Stimulated activated naive CD4-positive, alpha-beta T cell treated with Interleukin-2 at 50 U/mL for 16 hours (primary cell): Measurements from ENCODE around the gene SLC25A52.
"Not testable (repeated sequence)": the region's sequence is repeated elsewhere in the genome, so short reads cannot be mapped to it uniquely, and the experiment has no call there.

Experiments used
- DNase-seq: peaks from one replicate; lab custom pipeline; 2025; lab: John Stamatoyannopoulos, UW

The SLC25A52 gene, protein sequence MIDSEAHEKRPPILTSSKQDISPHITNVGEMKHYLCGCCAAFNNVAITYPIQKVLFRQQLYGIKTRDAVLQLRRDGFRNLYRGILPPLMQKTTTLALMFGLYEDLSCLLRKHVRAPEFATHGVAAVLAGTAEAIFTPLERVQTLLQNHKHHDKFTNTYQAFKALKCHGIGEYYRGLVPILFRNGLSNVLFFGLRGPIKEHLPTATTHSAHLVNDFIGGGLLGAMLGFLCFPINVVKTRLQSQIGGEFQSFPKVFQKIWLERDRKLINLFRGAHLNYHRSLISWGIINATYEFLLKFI

DNA sequence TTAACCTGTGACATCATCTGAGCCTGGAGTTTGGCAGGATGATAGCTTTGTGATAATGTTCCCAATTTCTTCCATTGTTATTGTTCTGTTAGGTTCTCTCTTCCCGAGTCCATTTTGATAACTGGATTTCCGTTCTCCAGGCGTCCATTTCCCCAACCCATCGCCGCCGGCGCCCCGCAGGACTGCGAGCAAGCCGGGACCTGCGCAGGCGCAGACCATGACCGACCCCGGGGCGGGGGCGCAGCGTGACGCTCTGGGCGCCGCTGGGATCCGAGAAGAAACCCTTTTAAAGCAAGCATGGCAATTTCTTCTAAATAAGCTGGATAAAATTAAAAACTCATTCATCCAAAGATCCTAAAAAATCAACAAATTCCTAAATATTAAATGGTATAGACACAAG, at the start of gene SLC25A52:
SLC25A52 (minus strand) TSS at position 186 of the 400 bp plus-strand sequence. CDS start 219 bp downstream, outside the sequence.
- no peak for DNase-seq

DNA sequence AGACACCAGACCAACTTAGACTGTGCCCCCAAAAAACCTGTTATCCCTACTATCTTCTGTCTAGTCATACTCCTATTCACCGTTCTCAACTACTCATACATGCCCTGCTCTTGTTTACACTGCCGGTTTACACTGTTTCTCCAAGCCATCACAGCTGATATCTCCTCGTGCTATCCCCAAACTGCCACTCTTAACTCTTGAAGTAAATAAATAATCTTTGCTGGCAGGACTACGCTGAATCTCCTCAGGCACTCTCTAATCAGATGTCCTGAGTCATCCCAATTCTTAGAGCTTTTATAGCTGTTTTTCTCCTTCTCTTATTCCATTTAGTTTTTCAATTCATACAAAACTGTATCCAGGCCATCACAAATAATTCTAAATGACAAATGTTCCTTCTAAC, 48.4 kb upstream of the SLC25A52 start:
- DNase-seq: not testable (repeated sequence)

DNA sequence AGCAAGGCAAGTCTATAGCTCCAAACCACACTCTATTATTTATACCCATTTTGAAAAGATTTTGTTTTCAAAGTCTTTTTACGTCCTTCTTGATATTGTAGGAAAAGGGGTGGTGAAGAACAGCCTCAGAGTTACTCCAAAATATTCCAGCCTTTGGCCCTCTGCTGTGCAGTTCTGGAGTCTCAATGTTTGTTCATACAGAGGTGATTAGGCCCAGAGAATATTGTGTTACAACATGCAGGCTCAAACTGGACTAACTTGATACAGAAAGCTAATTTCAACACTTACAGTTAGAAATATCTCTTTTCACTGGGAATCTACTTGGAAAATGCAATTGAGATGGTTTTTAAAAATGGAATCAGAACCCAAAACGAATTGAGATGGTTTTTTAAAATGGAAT, 40.4 kb upstream of the SLC25A52 start:
- DNase-seq: no peak

DNA sequence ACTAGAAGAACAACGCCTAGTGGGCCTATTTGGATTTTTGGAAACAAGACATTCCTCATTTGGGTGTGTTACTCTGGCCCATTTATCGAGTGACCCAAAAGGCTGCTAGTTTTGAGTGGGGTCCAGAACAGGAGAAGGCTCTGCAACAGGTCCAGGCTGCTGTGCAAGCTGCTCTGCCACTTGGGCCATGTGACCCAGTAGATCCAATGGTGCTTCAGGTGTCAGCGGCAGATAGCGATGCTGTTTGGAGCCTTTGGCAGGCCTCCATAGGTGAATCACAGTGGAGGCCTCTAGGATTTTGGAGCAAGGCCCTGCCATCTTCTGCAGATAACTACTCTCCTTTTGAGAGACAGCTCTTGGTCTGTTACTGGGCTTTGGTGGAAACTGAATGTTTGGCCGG, 38.6 kb upstream of the SLC25A52 start:
- DNase-seq: not testable (repeated sequence)

DNA sequence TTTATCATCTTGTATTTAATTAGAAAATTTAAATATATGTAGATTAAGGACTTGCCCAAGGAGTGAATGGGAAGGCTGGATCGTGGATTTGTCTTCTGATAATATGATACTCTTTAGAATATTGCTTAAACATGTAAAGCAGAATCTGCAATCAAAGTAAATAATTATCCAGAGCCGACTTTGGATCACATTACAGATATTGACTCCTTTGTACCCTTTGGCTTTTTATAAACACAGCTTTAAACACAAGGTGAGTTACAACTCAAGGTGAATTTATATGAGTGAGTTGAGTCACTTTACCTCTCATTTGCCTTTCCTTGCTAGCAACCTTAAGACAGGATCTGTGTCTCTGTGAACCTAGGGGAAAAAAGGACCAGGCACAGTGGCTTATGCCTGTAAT, 37.7 kb upstream of the SLC25A52 start:
- DNase-seq: no peak

DNA sequence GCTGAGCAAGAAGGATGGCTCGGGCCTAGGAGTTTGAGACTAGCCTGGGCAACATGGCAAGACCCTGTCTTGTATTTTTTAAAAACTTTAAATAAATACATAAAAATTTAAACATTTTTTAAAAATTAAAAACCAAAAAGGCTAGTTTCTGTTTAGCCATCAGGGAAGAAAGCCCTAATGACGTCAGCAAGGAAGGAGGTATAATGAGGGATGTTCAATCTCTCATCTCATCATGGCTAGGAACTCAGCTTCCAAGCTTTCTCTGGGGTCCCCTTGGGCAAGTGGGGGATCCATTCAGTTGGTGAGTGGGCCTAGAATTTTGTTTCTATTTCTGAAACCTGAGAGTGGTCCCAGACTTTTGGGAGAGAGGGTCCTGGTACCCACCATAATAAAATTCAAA, 35.1 kb upstream of the SLC25A52 start:
- no peak for DNase-seq

DNA sequence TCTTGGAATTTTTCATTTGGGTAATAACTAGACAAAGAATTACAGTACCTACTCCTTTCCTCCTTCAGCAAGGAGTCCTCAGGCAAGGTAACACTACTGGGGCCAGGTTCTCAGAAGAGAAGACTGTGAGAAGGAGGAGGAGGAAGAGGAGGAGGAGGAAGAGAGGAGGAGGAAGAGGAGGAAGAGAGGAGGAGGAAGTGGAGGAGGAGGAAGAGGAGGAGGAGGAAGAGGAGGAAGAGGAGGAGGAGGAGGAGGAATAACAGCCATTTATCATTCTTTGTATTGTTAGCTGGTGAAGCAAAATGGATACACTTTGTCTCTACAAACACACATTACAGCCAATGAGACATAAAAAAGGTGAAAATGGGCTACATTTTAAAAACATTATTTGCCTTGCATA, 32.9 kb upstream of the SLC25A52 start:
- no peak for DNase-seq

DNA sequence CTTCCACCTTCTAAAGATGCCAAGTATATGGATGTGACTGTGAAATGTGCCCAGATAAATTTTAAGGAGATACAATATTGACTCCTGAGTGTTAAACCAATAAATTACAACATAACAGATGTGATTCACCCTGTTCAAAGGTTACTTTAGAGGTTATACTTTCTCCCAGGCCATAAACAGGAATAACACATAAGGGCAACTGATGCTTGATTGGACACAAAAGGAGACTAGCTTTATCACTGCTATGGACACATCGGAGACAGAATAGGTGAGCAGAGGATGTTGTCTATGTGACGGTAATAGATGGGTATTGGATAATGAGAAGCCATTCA, 31.9 kb upstream of the SLC25A52 start:
- DNase-seq: no peak

DNA sequence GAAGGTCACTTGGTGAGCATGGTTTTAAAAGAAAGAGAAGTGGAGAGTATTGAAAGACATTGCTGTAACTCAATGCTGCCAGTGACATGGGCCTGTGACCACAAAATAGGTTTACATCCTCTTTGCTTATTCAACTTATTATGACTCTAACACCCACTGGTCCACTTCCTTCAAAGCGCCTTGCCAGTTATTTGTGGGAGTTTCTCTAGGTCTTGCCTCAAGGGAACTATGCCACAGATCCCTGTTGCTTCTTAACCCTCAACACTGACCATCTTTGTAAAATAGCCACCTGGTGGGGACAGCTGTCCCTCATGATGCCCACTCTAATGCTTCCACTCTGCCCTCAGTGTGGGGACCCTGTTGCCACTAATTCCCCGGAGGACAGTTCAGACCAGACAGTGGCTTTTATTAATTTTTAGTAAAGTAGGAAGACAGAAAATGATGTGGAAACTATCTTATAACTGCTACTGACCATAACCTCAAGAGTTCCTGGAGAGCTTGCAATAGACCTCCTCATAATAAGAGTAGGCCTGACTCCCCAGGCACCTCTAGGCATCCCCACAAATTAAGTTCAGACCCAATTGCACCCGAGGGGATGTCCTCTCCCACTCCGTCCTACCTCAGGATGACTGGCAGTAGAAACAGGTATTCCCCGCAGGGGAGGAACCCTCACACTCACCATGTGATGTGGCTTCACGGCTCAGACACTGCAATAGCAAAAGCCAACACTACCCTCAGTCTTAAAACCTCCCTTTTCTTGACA, 31.3 kb upstream of the SLC25A52 start:
- no peak for DNase-seq

DNA sequence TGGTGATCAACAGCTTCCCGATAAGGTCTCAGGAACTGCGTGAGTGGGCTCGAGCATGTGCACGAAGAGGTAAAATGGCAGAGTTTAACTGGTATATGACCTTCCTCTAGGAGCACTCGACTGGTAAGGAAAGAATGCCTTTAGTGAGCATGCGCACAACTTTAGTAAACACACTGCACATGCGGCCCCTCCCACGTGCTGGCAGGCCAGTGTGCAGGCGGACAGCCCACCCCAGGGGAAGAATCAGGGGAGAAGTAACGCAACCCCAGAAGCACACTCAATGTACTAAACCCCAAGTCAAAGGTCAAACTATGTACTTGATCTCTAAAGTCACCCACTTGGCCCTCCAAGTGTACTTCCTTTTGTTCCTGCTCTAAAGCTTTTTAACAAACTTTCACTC, 28.7 kb upstream of the SLC25A52 start:
- DNase-seq: no peak

DNA sequence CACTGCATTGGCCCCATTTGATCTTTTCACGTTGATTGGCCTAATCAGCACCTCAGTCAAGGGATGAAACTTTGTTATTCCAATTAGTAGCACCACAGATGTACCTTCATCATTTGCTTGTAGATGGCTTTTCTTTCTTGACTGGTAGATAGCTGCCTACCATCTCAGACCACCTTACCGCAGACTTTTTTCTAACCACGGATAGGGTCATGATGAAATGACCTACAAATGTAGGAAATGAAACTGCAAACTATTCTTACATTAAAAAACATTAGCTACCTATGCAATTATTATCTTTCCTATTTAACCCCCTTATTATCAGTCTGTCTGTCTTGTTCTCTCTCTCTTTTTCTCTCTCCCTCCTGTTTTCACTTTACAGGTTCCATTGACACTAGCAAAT, 22.4 kb upstream of the SLC25A52 start:
- no peak for DNase-seq

DNA sequence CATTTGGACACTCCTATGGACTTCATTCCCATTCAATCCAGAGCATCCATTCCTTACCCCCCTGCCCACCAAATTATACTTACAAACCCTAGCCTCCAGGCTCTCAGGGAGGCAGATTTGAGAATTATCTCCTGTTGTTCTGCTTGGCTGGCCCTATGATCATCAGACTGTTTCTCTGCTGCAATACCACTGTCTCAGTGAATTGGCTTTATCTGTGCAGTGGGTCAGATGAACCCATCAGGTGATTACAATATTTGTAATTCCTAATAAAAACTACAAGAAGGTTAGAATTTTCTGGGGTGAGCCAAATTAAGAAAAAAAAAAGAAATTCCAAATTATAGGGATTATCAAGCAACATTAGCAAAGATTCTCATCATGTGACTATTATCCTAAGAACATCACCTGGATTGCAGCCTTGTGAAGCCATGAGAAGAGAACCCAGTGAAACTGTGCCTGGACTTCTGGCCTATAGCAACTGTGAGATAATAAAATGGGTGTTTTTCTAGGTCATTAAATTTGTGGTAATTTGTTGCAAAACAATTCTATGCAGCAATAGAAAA, 17.8 kb upstream of the SLC25A52 start:
- DNase-seq: no peak

DNA sequence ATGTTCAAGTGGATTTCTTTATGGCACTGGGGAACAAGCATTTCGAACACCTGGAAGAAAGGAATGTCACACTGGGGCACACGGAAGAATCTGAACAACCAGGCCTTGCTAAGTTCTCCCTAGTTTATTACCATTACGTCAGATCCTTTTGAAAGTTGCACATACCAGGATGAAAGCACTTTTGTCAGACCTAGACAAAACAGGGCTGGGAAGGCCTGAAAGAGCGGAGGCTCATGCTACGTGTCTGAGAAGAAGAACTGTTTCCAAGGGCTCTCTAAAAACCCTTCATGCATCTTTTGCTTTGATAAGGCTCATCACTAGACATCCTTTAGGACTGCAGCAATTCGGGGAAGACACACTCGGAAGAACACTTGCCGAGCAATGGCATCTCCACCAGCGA, 15.4 kb upstream of the SLC25A52 start:
- no peak for DNase-seq

DNA sequence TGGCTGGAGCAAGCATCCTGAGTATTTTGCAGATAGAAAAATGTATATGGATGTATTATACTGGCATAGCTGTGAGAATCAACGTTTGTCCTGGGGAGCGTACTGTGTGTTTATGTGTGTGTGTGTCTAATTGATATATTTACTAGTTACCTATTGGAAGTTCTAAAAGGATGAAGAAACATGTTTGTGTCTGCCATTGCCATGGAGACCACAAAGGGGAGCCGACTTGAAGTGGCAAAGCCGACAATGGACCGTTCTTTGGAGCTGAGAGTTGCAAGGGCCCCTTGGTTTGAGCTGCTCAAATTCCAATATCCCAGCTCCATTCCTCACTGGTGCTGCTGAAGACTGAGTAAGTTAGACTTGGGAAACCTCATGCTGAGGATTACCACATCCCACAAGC, 14.3 kb upstream of the SLC25A52 start:
- no peak for DNase-seq

DNA sequence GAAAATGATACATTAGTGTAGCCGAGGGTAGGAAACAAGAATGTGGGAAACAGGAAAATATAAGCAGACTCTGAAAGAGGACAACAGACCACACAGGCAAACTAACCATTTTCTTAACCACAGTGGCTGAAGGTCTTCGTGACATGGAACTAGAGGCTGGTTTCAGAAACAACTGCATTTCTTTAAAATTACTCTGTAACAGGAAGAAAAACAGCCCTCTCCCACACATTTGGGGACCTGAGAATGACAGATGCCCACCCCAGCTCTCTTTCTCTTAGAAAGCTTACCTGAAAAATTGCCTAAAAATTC, 13.8 kb upstream of the SLC25A52 start:
- DNase-seq: no peak

DNA sequence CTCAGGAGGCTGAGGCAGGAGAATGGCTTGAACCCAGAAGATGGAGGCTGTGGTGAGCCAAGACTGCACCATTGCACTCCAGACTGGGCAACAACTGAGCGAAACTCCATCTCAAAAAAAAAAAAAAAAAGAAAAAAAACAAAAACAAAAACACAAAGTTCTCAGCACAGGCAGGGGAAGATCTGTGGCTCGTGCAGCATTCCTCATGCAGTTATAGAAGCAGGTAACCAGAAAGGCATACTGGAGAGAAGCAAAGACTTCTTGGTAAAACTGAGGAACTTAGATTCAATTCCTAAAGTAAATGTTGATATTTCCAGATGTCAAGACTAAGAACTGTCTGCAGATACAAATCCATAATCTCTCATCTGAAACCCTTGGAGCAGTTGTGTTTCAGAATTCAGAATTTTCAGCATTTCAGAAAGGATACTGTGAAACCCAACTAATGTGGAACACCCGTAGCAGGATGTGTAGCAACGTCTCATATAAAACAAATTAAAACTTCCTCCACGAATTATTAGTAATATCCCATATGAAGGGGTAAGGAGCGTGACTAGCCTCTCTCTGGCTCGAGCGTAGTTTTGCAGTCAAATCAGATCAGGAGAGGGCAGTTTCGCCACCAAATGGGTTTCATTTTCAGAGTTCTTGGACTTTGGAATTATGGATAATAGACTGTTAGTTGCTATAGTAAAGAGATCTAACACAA, 13.2 kb upstream of the SLC25A52 start:
- no peak for DNase-seq

DNA sequence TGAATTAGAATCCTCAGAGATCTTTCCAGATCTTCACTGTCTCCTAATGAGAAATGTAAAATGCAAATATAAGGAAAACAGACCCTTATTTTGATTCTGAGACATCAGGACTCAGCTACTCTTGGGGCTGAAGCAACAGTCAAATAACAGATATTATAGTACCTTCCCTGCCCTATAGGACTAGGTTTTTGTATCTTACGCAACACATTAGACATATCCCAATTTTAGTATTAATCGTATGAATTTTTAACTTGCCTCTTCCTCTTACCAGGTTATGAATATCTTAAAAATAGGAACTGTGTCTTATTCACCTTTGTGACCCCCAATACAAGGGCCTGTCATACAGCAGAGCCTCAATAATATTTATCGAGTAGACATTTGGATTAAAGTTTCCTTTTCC, 12.0 kb upstream of the SLC25A52 start:
- no peak for DNase-seq

DNA sequence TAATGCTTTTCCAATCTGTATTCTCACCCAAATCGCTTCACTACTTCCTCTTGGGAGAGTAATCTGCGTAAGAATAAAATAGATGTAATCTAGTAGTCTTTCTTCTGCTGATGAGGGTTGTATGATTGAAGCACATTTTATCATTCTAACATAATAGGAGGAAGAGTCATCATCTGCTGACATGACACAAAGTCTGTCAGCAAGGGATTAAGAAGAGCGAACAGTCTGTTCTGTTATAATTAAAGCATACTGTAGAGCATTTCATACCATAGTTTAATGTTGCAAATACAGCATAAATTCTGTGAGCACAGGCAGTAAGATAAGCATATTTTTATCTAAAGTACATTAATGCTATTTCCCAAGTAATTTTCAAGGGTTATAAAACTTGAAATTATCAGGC, 10.4 kb downstream of the SLC25A52 start:
- DNase-seq: no peak

DNA sequence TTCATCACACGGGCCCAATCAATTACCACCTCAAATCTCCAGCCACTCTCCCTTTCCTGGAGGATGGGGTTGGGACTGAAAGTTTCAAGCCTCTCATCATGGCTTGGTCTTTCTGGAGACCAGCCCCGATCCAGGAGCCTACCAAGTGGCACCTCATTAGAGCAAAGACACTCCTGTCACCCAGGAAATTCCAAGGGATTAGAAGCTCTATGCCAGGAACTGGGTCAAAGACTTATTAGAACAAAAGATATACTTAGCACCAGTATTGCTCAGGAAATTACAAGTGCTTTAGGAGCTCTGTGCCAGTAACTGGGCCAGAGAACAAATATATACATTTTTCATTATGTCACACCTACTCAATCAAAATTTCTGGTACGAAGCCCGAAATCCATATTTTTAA, 14.3 kb downstream of the SLC25A52 start:
- no peak for DNase-seq

DNA sequence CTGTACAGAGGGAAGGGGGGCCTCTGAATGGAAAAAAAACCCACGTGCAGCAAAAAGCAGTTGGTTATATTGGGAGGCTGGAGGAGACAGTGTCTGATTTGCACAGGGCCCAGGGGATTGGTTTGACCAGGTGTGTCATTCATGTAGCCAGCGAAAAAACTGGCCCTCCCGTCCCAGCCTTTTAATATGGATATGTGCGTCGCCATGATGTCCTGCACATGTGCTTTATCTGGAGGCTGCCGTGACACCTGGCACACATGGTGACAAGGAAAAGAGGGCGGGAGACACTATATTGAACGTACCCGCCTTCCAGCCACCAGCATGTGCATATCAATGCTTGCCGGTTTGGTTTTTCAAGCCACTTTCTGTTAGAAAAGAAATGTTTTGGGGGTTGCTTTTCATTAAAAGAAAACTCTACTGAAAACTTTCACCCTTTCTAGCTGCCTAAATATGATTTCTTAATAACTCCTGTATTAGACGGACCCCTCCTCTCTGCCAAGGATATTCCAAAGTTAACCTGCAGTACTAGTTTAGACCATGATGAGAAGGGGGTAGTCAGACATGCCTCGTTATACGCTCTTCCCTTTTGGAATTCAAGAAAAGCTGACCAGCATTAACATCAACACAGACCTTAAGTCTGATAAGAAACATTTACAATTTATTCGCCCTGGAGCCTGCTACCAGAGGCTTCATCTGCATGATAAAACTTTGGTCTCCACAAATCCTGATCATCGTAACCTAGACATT, 16.2 kb downstream of the SLC25A52 start:
- no peak for DNase-seq

DNA sequence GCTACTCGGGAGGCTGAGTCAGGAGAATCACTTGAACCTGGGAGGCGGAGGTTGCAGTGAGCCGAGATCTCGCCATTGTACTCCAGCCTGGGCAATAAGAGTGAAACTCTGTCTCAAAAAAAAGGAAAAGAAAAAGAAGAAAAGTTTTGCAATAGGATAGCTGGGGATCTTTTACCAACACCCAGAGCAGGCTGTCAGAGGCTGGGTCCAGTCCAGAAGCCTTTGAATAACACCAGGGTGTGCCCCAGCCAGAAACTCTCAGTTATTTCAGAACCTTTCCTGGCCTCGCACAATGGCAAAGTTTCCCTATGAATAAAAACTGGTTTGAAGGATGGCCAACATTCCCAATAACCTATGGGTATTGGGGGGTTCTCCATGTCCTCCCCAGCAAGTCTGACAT, 17.1 kb downstream of the SLC25A52 start:
- not testable (repeated sequence) for DNase-seq

DNA sequence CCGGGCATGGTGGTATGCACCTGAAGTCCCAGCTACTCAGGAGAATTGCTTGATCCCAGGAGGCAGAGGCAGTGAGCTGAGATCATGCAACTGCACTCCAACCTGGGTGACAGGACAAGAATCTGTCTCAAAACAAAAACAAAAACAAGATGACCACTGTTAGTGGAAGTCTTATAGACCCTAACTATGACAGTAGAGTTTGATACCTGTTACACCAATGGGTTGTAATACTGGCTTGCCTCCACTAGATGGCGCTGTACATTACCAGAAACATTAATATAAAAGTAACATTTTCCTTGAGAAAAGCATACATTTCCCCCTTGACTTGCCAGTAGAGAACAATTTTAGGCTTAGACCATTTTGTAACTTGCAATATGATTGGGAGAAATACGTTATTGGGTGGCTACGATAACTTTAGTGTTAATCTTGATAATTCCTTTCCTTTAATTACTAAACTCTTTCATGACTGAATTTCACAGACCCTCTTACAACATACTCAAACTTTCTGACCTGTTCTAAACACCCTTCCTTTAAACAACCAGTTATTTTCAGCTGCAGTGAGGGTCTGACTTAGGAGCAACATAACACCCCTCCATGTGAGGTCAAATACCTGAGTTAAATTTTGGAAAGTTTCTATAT, 19.5 kb downstream of the SLC25A52 start:
- peak; percentile 16 for DNase-seq
